Measurements from ENCODE around the gene ARHGAP32.
"Not testable (repeated sequence)": the region's sequence is repeated elsewhere in the genome, so short reads cannot be mapped to it uniquely, and the experiment has no call there.

The ARHGAP32 gene

GRCh38 chr11:128927683-128928336 lies 264.3 kb downstream of the ARHGAP32 start:
- DNase-seq, result no peak

GRCh38 chr11:128927108-128927461 lies 265.0 kb downstream of the ARHGAP32 start:
- no peak for DNase-seq

GRCh38 chr11:128926437-128927107 lies 265.6 kb downstream of the ARHGAP32 start:
- DNase-seq, result no peak

- DNase-seq, result no peak
Measured at GRCh38 chr11:128926000-128926399, 266.1 kb downstream of the ARHGAP32 start.

GRCh38 chr11:128925250-128925600 lies 266.9 kb downstream of the ARHGAP32 start:
- no peak for DNase-seq

GRCh38 chr11:128924510-128925249 lies 267.4 kb downstream of the ARHGAP32 start:
- DNase-seq, result no peak

- no peak for DNase-seq
Measured at GRCh38 chr11:128924104-128924503, 268.0 kb downstream of the ARHGAP32 start.

- no peak for DNase-seq
Measured at GRCh38 chr11:128921793-128922192, 270.3 kb downstream of the ARHGAP32 start.

- no peak for DNase-seq
Measured at GRCh38 chr11:128920666-128921065, 271.5 kb downstream of the ARHGAP32 start.

GRCh38 chr11:128919635-128920034 lies 272.5 kb downstream of the ARHGAP32 start:
- not testable (repeated sequence) for DNase-seq

GRCh38 chr11:128919216-128919615 lies 272.9 kb downstream of the ARHGAP32 start:
- no peak for DNase-seq

- no peak for DNase-seq
Measured at GRCh38 chr11:128917144-128917724, 274.9 kb downstream of the ARHGAP32 start.

- DNase-seq, result no peak
Measured at GRCh38 chr11:128916681-128917080, 275.4 kb downstream of the ARHGAP32 start.

GRCh38 chr11:128916037-128916572 lies 276.0 kb downstream of the ARHGAP32 start:
- no peak for DNase-seq

- no peak for DNase-seq
Measured at GRCh38 chr11:128915149-128915521, 277.0 kb downstream of the ARHGAP32 start.
